ENCODE data around the gene CD1D. TPM values are rescaled to one million over a fixed set of nuclear protein-coding genes. Genes with fewer than 3 reads are reported as not detected.

Gene CD1D
- total RNA-seq, 4 donors from 2014 or later = 0.83 to 1.9 (median 1.7) TPM; not detected in 1

GRCh38 chr1:158196461-158196860, 15.8 kb downstream of the CD1D start:
- no peaks in the 10 kb centered on the region for H3K4me1 ChIP-seq
- intact Hi-C loops (cut with DNase I) = no loop called here
- H3K27ac ChIP-seq = no peak overlapping the region
- no peaks in the 10 kb centered on the region for H3K9me3 ChIP-seq
- H3K36me3 ChIP-seq = no peaks in the 10 kb centered on the region
- peaks cover 0 to 11% (median 0%) of the 10 kb centered on the region in 4 donors for H3K27me3 ChIP-seq
- DNase-seq = no peak
- TF ChIP-seq CTCF (IDR thresholded peaks at IDR 0.05) = no peak
- no peak for TF ChIP-seq POLR2A (IDR thresholded peaks at IDR 0.05)
- no peak overlapping the region for H3K4me3 ChIP-seq

- no peaks in the 10 kb centered on the region for H3K36me3 ChIP-seq
- intact Hi-C loops (cut with DNase I) = loop anchor here (10.0 kb wide), 2 partner anchors 795 to 875 kb away; partner anchors contain the start of gene AIM2
- H3K27me3 ChIP-seq = peaks cover 0 to 21% (median 0%) of the 10 kb centered on the region in 4 donors
- no peak for DNase-seq
- no peaks in the 10 kb centered on the region for H3K4me1 ChIP-seq
- H3K27ac ChIP-seq = no peak overlapping the region
- TF ChIP-seq CTCF (IDR thresholded peaks at IDR 0.05) (no peak), POLR2A (IDR thresholded peaks at IDR 0.05) (no peak)
- WGBS, 2 donors = 23 to 38% methylated on average over 5 of the region's 5 CpGs
- H3K4me3 ChIP-seq = no peak overlapping the region
- H3K9me3 ChIP-seq = no peaks in the 10 kb centered on the region
Measured at GRCh38 chr1:158199849-158200248, 19.2 kb downstream of the CD1D start.

- TF ChIP-seq CTCF (IDR thresholded peaks at IDR 0.05) (no peak), POLR2A (IDR thresholded peaks at IDR 0.05) (no peak)
- WGBS, 2 donors = 85 to 96% methylated on average over 1 of the region's 1 CpG
- Histone ChIP-seq H3K9me3 (no peaks in the 10 kb centered on the region), H3K27me3 (peaks cover 0 to 21% (median 0%) of the 10 kb centered on the region in 4 donors), H3K36me3 (no peaks in the 10 kb centered on the region), H3K4me1 (no peaks in the 10 kb centered on the region), H3K27ac (no peak overlapping the region), H3K4me3 (no peak overlapping the region)
- DNase-seq = no peak
- intact Hi-C loops (cut with DNase I) = loop anchor here (10.0 kb wide), 2 partner anchors 794 to 874 kb away; partner anchors contain the start of gene AIM2
Measured at GRCh38 chr1:158200527-158200926, 19.8 kb downstream of the CD1D start.

- intact Hi-C loops (cut with DNase I) = loop anchor here (10.0 kb wide), 2 partner anchors 791 to 871 kb away; partner anchors contain the start of gene AIM2
- no peak for DNase-seq
Measured at GRCh38 chr1:158203693-158204457, 23.2 kb downstream of the CD1D start.

More at GRCh38 chr1:158203693-158204457, 23.2 kb downstream of the CD1D start:
- Histone ChIP-seq H3K9me3 (no peaks in the 10 kb centered on the region), H3K27me3 (peaks cover 0 to 21% (median 0%) of the 10 kb centered on the region in 4 donors), H3K36me3 (no peaks in the 10 kb centered on the region), H3K27ac (no peak overlapping the region), H3K4me1 (no peaks in the 10 kb centered on the region), H3K4me3 (no peak overlapping the region)
- WGBS, 2 donors = 17 to 19% methylated on average over 7 of the region's 7 CpGs
- peak; percentile 63 to 84 (median 73) for TF ChIP-seq CTCF (IDR thresholded peaks at IDR 0.05)
- no peak for TF ChIP-seq POLR2A (IDR thresholded peaks at IDR 0.05)

Data from esophagus squamous epithelium (tissue), 5 donors.